ENCODE measurements around the gene ABCD1. TPM values are rescaled to one million over a fixed set of nuclear protein-coding genes. Genes with fewer than 3 reads are reported as not detected.
"Not testable (repeated sequence)": the region's sequence is repeated elsewhere in the genome, so short reads cannot be mapped to it uniquely, and the experiment has no call there.

ABCD1 gene
- total RNA-seq, 2 experiments from 2014 or later = 15.4 to 16.0 TPM

GRCh38 chrX:153689654-153690465 is 34.8 kb upstream of the ABCD1 start:
- peaks cover 12% of the 10 kb centered on the region for H3K27me3 Mint-ChIP-seq
- no peak overlapping the region for H3K27ac Mint-ChIP-seq
- DNase-seq = no peak
- CTCF ChIA-PET = no interaction called here
- no peak overlapping the region for H3K4me3 Mint-ChIP-seq
- POLR2A ChIA-PET = no interaction called here
- H3K36me3 Mint-ChIP-seq (ENCODE audit: low read depth) = no peaks in the 10 kb centered on the region
- H3K4me1 Mint-ChIP-seq = no peaks in the 10 kb centered on the region
- no peaks in the 10 kb centered on the region for H3K9me3 Mint-ChIP-seq

DNA sequence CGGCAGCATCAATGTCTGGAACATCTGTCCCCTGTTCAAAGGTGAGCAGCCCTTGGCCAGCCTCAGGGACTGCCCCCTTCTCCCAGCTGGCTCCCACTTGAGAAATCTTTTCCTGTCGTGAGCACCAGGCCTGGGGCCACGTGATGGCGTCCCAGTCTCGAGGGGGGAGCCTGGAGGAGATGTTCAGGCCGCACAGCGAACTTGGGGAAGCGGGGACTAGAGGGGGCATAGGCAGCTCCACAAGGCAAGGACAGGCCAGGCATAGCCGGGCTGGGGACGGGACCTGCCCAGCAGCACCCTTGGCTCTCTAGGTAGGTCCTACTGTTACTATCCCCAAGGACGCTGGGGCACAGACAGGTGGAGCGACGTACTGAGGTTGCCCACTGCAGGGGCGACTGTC is 34.2 kb upstream of the ABCD1 start:
- Mint-ChIP-seq H3K4me1 (no peaks in the 10 kb centered on the region), H3K4me3 (no peak overlapping the region), H3K27me3 (peaks cover 12% of the 10 kb centered on the region), H3K36me3 (ENCODE audit: low read depth) (no peaks in the 10 kb centered on the region), H3K9me3 (no peaks in the 10 kb centered on the region), H3K27ac (no peak overlapping the region)
- DNase-seq = no peak
- ChIA-PET POLR2A (no interaction called here), CTCF (no interaction called here)

DNA sequence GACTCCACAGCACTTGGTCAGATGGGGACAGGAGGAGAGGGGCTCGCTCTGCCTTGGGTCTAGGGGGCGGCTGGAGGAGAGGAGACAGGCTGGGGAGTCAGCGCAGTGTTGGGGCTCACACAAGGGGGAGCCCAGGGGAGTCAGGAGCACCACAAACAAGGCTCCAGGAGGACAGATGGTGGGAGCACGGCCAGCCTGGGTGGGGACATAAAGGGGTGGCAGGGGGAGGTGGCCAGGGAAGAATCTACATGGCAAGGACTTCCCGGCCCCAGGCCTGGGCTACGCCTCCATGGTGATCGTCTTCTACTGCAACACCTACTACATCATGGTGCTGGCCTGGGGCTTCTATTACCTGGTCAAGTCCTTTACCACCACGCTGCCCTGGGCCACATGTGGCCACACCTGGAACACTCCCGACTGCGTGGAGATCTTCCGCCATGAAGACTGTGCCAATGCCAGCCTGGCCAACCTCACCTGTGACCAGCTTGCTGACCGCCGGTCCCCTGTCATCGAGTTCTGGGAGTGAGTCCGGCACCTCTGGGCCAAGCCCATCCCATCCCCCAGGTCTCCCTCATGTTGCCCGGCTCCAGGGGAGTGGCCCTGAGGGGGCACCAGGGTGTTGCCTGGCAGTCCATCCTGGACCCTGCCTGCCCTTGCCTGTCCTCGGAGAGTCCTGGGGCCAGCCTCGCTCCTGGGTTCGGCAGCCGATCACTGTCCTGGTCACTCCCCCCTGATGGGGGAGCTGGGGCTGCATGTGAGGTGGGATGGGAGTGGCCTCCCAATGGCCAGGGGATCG is 33.4 kb upstream of the ABCD1 start:
- peaks cover 12% of the 10 kb centered on the region for H3K27me3 Mint-ChIP-seq
- H3K36me3 Mint-ChIP-seq (ENCODE audit: low read depth); CTCF ChIA-PET; H3K27ac Mint-ChIP-seq; H3K9me3 Mint-ChIP-seq; POLR2A ChIA-PET; H3K4me3 Mint-ChIP-seq; DNase-seq; H3K4me1 Mint-ChIP-seq: not testable (repeated sequence)

DNA sequence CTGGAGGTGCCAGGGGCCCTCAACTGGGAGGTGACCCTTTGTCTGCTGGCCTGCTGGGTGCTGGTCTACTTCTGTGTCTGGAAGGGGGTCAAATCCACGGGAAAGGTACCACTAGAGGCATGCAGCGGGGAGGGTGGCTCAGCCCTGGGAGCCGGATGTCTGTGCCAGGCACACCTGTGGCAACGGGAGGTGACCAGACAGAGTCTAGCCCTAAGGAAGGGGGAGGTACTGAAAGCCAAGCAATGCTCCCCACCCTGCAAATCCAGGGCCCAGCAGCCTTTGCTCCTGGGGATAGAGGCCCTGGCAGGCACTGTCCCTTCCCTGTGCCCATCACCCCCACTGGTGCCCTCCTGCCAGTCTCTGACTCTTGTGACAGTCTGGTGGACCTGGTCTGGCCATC is 32.7 kb upstream of the ABCD1 start:
- no peak overlapping the region for H3K27ac Mint-ChIP-seq
- POLR2A ChIA-PET = no interaction called here
- no peaks in the 10 kb centered on the region for H3K4me1 Mint-ChIP-seq
- no peak for DNase-seq
- no peaks in the 10 kb centered on the region for H3K9me3 Mint-ChIP-seq
- peaks cover 2% of the 10 kb centered on the region for H3K36me3 Mint-ChIP-seq (ENCODE audit: low read depth)
- CTCF ChIA-PET = no interaction called here
- H3K27me3 Mint-ChIP-seq = peaks cover 6% of the 10 kb centered on the region
- H3K4me3 Mint-ChIP-seq = no peak overlapping the region

DNA sequence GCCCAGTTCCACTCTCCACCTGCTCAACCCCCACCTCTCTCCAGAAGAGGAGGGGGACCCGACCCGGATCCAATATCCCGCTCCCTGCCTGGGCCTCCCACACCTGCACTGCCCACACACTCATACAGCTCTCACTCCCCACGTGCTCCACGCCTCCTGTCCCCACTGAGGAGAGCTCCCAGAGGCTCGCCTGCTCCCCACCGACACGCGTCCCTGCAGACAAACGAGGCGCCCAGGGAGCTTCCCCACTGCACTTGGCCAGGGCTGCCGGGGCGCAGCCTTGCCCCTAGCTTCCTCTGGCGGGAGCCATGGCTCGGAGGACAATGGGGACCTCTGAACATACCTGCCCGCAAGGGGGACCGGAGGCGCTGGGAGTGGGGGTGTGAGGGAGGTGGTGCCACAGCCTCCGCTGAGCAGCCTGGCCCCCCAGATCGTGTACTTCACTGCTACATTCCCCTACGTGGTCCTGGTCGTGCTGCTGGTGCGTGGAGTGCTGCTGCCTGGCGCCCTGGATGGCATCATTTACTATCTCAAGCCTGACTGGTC is 32.0 kb upstream of the ABCD1 start:
- Mint-ChIP-seq H3K27me3 (peaks cover 6% of the 10 kb centered on the region), H3K4me1 (no peaks in the 10 kb centered on the region), H3K27ac (no peak overlapping the region), H3K9me3 (no peaks in the 10 kb centered on the region), H3K36me3 (ENCODE audit: low read depth) (peaks cover 9% of the 10 kb centered on the region), H3K4me3 (no peak overlapping the region)
- ChIA-PET CTCF (no interaction called here), POLR2A (no interaction called here)
- no peak for DNase-seq

DNA sequence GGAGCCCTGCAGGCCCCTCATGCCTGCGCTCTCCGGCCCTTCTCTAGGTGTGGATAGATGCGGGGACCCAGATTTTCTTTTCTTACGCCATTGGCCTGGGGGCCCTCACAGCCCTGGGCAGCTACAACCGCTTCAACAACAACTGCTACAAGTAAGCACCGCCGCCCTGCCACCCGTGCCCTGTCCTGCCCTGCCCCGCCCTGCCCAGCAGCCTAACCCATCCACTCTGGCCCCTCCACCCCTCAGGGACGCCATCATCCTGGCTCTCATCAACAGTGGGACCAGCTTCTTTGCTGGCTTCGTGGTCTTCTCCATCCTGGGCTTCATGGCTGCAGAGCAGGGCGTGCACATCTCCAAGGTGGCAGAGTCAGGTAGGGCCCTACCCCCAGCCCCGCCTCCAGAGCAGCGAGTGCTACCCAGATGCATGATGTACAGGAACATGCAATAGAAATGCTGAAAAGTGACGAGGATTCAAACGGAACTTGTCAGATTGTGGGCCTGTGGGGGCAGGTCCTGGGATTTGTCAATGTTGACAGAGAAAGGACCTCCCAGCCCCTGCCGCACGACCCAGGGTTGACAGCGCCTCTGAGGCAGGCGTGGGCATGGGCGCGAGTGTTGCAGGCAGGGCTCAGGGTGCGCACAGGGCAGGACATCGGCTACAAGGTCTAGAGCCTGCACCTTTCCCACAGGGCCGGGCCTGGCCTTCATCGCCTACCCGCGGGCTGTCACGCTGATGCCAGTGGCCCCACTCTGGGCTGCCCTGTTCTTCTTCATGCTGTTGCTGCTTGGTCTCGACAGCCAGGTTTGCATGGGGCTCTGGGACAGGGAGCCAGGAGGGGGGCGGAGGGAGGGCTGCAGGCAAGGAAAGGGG is 31.2 kb upstream of the ABCD1 start:
- peaks cover 10% of the 10 kb centered on the region for H3K36me3 Mint-ChIP-seq (ENCODE audit: low read depth)
- DNase-seq = no peak
- ChIA-PET POLR2A (no interaction called here), CTCF (no interaction called here)
- no peak overlapping the region for H3K27ac Mint-ChIP-seq
- peaks cover 6% of the 10 kb centered on the region for H3K27me3 Mint-ChIP-seq
- no peaks in the 10 kb centered on the region for H3K9me3 Mint-ChIP-seq
- no peak overlapping the region for H3K4me3 Mint-ChIP-seq
- H3K4me1 Mint-ChIP-seq = no peaks in the 10 kb centered on the region

GRCh38 chrX:153694256-153694655 is 30.4 kb upstream of the ABCD1 start:
- H3K27ac Mint-ChIP-seq; H3K4me1 Mint-ChIP-seq; DNase-seq; POLR2A ChIA-PET; H3K4me3 Mint-ChIP-seq; H3K36me3 Mint-ChIP-seq (ENCODE audit: low read depth); CTCF ChIA-PET; H3K27me3 Mint-ChIP-seq; H3K9me3 Mint-ChIP-seq: not testable (repeated sequence)

GRCh38 chrX:153694687-153695270 is 29.9 kb upstream of the ABCD1 start:
- Mint-ChIP-seq H3K27ac (no peak overlapping the region), H3K27me3 (peaks cover 1% of the 10 kb centered on the region), H3K9me3 (no peaks in the 10 kb centered on the region), H3K4me3 (no peak overlapping the region), H3K36me3 (ENCODE audit: low read depth) (peaks cover 10% of the 10 kb centered on the region), H3K4me1 (no peaks in the 10 kb centered on the region)
- POLR2A ChIA-PET = no interaction called here
- CTCF ChIA-PET = interaction anchor here (0.6 kb wide), 1 partner anchor 214 kb away, joined by 3 read pairs; no protein-coding TSS in a partner anchor
- DNase-seq = no peak

DNA sequence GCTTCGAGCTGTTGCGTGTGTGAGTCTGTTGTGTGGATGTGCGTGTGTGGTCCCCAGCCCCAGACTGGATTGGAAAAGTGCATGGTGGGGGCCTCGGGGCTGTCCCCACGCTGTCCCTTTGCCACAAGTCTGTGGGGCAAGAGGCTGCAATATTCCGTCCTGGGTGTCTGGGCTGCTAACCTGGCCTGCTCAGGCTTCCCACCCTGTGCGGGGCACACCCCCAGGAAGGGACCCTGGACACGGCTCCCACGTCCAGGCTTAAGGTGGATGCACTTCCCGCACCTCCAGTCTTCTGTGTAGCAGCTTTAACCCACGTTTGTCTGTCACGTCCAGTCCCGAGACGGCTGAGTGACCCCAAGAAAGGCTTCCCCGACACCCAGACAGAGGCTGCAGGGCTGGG is 28.6 kb upstream of the ABCD1 start:
- Mint-ChIP-seq H3K27ac (no peak overlapping the region), H3K36me3 (ENCODE audit: low read depth) (peaks cover 10% of the 10 kb centered on the region)
- CTCF ChIA-PET = no interaction called here

DNA sequence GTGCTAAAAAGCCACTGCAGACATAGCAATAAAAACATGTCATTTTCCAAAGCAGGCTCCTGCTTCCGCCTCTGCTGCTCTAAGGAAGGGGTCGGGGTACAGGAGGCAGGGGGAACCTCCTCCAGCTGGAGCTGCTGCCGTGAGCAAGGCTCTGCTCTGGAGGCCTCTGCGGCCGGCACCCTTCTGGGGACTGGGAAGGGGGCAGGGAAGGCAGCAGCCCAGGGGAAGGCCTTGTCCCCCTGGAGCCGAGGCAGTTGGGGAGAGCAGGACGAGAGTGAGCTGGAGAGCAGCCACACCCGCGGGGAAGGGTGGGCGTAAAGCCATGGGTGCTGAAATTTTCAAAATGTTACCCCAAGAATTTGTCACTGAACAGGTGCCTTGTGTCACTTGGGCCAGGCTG is 28.1 kb upstream of the ABCD1 start:
- H3K27ac Mint-ChIP-seq; H3K36me3 Mint-ChIP-seq (ENCODE audit: low read depth); H3K4me3 Mint-ChIP-seq; H3K4me1 Mint-ChIP-seq; H3K27me3 Mint-ChIP-seq; H3K9me3 Mint-ChIP-seq; POLR2A ChIA-PET; DNase-seq; CTCF ChIA-PET: not testable (repeated sequence)

More for the DNA sequence above, 28.6 kb upstream of the ABCD1 start:
- POLR2A ChIA-PET = no interaction called here
- no peaks in the 10 kb centered on the region for H3K9me3 Mint-ChIP-seq
- H3K4me1 Mint-ChIP-seq = no peaks in the 10 kb centered on the region
- no peaks in the 10 kb centered on the region for H3K27me3 Mint-ChIP-seq
- no peak for DNase-seq
- no peak overlapping the region for H3K4me3 Mint-ChIP-seq

DNA sequence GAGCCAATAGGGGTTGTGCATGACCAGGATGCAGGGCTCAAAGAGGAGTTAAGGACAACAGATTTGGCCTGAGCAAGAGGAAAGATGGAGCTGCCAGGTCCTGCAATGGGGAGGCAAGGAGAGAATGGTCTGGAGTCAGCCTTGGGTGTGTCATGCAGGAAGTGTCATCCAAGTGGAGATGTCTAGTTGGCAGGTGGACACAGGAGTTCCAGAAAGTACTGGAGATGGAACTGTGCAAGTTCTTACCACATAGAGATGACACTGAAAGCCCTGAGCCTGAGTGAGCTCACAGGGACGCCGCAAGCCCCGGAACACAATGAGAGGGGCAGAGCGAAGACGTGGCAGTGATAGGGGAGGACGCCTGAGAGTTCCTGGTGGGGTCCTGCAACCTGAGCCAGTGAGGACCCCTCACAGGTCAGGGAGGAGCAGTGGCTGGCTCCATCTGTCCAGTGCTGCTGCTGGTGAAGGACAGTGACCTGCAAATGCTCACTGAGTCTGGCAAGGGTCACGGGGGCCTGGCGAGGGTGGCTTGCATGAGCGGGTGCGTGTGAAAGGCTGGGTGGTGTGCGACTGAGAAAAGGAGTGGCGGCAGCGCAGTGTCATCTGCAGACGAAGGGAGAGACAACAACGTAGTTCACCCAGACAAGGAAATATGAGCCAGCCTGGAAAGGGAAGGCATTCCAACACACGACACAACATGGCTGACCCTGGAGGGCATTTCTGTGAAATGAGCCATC is 27.5 kb upstream of the ABCD1 start:
- CTCF ChIA-PET; H3K4me1 Mint-ChIP-seq; H3K27ac Mint-ChIP-seq; DNase-seq; H3K36me3 Mint-ChIP-seq (ENCODE audit: low read depth); H3K9me3 Mint-ChIP-seq; H3K4me3 Mint-ChIP-seq; POLR2A ChIA-PET; H3K27me3 Mint-ChIP-seq: not testable (repeated sequence)
